ENCODE data around the gene ZNF277. TPM values are rescaled to one million over a fixed set of nuclear protein-coding genes. Genes with fewer than 3 reads are reported as not detected.

ZNF277 gene
- total RNA-seq, 1 donor from 2014 or later: 23.7 TPM

- H3K27me3 Mint-ChIP-seq (ENCODE audit: low read depth): no peaks in the 10 kb centered on the region
- H3K4me3 Mint-ChIP-seq: no peak overlapping the region
- DNase-seq (ENCODE audit: low spot score in 2 of 2, unreplicated experiment in 2 of 2): no peak
- H3K9me3 Mint-ChIP-seq: peaks cover 29% of the 10 kb centered on the region
- no peak for TF ChIP-seq CTCF (IDR thresholded peaks at IDR 0.05; ENCODE audit: unreplicated experiment)
- no peak overlapping the region for H3K27ac Mint-ChIP-seq
- no peaks in the 10 kb centered on the region for H3K4me1 Mint-ChIP-seq
- H3K36me3 Mint-ChIP-seq: peaks cover 55% of the 10 kb centered on the region
Observed at GRCh38 chr7:112322070-112322469, 115.6 kb downstream of the ZNF277 start.

GRCh38 chr7:112327566-112327965 is 121.1 kb downstream of the ZNF277 start:
- Mint-ChIP-seq H3K9me3 (peaks cover 20% of the 10 kb centered on the region), H3K4me3 (no peak overlapping the region), H3K27me3 (ENCODE audit: low read depth) (no peaks in the 10 kb centered on the region), H3K4me1 (no peaks in the 10 kb centered on the region), H3K36me3 (peaks cover 48% of the 10 kb centered on the region), H3K27ac (no peak overlapping the region)
- DNase-seq (ENCODE audit: low spot score in 2 of 2, unreplicated experiment in 2 of 2): no peak
- TF ChIP-seq CTCF (IDR thresholded peaks at IDR 0.05; ENCODE audit: unreplicated experiment): no peak

- Mint-ChIP-seq H3K4me1 (peaks cover 11% of the 10 kb centered on the region), H3K27me3 (ENCODE audit: low read depth) (no peaks in the 10 kb centered on the region), H3K9me3 (peaks cover 9% of the 10 kb centered on the region), H3K27ac (no peak overlapping the region), H3K4me3 (no peak overlapping the region), H3K36me3 (peaks cover 32% of the 10 kb centered on the region)
- TF ChIP-seq CTCF (IDR thresholded peaks at IDR 0.05; ENCODE audit: unreplicated experiment): no peak
- DNase-seq (ENCODE audit: low spot score in 2 of 2, unreplicated experiment in 2 of 2): no peak
Observed at GRCh38 chr7:112331492-112331891, 125.0 kb downstream of the ZNF277 start.

DNA sequence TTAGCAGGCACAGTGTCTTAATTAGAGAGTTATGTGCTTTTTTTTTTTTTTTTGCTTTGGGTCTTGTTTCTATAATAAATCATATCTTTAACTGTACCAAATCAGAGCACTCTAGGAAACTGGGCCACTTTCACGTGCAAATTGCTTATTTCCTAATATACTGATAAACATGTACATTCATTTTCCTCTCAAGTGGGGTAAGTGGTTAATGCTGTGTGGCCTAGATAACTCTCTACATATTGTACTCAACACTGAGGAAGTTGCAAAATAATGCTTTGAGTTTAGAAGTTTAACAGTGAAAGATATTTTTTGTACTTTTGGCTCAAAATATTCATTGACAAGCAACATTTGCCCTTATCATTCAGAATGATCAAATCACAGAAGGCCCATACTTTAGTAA is 127.9 kb downstream of the ZNF277 start:
- Mint-ChIP-seq H3K4me3 (no peak overlapping the region), H3K4me1 (peaks cover 11% of the 10 kb centered on the region), H3K27me3 (ENCODE audit: low read depth) (no peaks in the 10 kb centered on the region), H3K9me3 (no peaks in the 10 kb centered on the region), H3K27ac (no peak overlapping the region), H3K36me3 (peaks cover 27% of the 10 kb centered on the region)
- no peak for TF ChIP-seq CTCF (IDR thresholded peaks at IDR 0.05; ENCODE audit: unreplicated experiment)
- DNase-seq (ENCODE audit: low spot score in 2 of 2, unreplicated experiment in 2 of 2): no peak

DNA sequence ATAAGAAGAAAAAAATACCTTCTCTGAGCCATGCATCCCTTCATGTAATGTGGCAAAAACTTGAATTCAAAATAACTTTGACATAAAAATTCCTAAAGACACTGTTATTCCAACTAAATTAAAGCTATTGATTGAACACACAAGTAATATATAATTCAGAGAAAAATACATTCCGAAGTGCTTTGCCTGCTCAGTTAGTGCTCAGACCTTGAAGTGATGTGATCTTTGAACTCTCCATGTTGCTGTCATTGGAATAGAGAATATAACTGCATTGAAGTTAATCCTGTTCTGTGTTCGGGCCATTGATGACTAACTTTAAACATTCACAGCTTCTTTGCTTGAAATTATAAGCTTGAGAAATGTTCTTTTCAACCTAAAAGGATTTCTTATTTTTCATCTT is 129.8 kb downstream of the ZNF277 start:
- Mint-ChIP-seq H3K4me1 (peaks cover 11% of the 10 kb centered on the region), H3K4me3 (no peak overlapping the region), H3K36me3 (peaks cover 25% of the 10 kb centered on the region), H3K27ac (no peak overlapping the region), H3K9me3 (no peaks in the 10 kb centered on the region), H3K27me3 (ENCODE audit: low read depth) (no peaks in the 10 kb centered on the region)
- no peak for TF ChIP-seq CTCF (IDR thresholded peaks at IDR 0.05; ENCODE audit: unreplicated experiment)
- DNase-seq (ENCODE audit: low spot score in 2 of 2, unreplicated experiment in 2 of 2): no peak

DNA sequence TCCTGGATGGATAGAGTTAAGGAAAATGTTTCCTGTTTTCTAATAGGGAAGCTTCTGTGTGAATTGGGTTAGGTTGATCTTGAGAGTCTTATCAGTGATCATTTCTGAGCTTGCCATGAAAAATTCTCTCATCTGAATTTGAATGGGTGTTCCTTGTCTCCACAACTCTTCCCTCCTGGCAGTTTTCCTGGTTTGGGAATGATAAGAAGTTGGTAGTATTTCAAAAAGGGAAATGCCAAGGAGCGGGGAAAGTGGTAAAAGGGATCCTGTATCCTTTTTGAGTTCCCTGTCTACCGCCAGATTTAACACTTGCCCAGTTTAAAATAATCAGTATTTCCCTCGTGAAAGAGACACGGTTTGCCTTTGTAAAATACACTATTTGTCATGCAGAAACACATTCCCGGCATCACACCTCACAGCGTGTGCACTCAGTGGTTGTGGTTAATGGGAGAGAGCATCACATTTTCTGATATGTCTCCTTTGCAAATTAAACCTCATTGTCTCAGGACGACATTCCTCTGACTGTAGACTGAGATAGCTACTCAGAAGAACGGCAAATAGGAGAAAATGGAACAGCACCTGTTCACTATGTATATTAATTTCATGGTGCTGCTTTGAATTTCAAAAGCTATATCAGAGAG is 130.6 kb downstream of the ZNF277 start:
- Mint-ChIP-seq H3K4me1 (peaks cover 11% of the 10 kb centered on the region), H3K36me3 (peaks cover 27% of the 10 kb centered on the region), H3K4me3 (no peak overlapping the region), H3K9me3 (no peaks in the 10 kb centered on the region), H3K27me3 (ENCODE audit: low read depth) (no peaks in the 10 kb centered on the region), H3K27ac (no peak overlapping the region)
- no peak for DNase-seq (ENCODE audit: low spot score in 2 of 2, unreplicated experiment in 2 of 2)
- no peak for TF ChIP-seq CTCF (IDR thresholded peaks at IDR 0.05; ENCODE audit: unreplicated experiment)
